ENCODE data around the gene CDK5RAP1.

GRCh38 chr20:33441142-33441955, 40.0 kb upstream of the CDK5RAP1 start:
- no peak for TF ChIP-seq CTCF (IDR thresholded peaks at IDR 0.05; ENCODE audit: low read depth, low read length, poor library complexity, severe bottlenecking)
- no peak for TF ChIP-seq EZH2phosphoT487 (IDR thresholded peaks at IDR 0.05; ENCODE audit: borderline replicate concordance, low read length)
